SU-DHL-6 (cell line): ENCODE results near the gene GSDME.

Experiments
- H2AFZ ChIP-seq: fragments of 200-600 bp; sonication (generic); 2 replicates; pipeline ENCODE4 v1.6.1; 2014; ENCODE audit warnings: low read depth, mild to moderate bottlenecking, moderate library complexity, mixed read lengths, antibody characterized with exemption, low read length; ENCODE audit not compliant: severe bottlenecking
- H3F3A ChIP-seq: fragments of 200-600 bp; shearing (Covaris generic); 2 replicates; pipeline ENCODE4 v1.6.0; 2016; ENCODE audit warnings: antibody characterized with exemption, mild to moderate bottlenecking; ENCODE audit not compliant: insufficient read depth
- H3K27ac ChIP-seq: fragments of 200-600 bp; sonication (generic); 2 replicates; pipeline ENCODE4 v1.5.1; 2016; ENCODE audit warnings: low read depth, mild to moderate bottlenecking, low read length, moderate library complexity, mixed read lengths
- H3K27me3 ChIP-seq: fragments of 200-600 bp; sonication (generic), shearing (Covaris generic); 2 replicates; pipeline ENCODE4 v1.6.0; 2014; ENCODE audit warnings: mild to moderate bottlenecking, low read length
- H3K36me3 ChIP-seq: fragments of 200-600 bp; sonication (generic); 2 replicates; pipeline ENCODE4 v1.6.1; 2014; ENCODE audit warnings: mild to moderate bottlenecking, low read length, mixed read lengths
- H3K4me2 ChIP-seq: fragments of 300-600, 200-600 bp; shearing (Covaris generic), sonication (generic); 2 replicates; pipeline ENCODE4 v1.6.0; 2014; ENCODE audit warnings: low read length, low read depth, mild to moderate bottlenecking; ENCODE audit not compliant: poor library complexity, severe bottlenecking
- H3K4me3 ChIP-seq: fragments of 200-600 bp; sonication (generic); 2 replicates; pipeline ENCODE4 v1.5.1; 2014; ENCODE audit warnings: antibody characterized with exemption, low read length, mild to moderate bottlenecking, mixed read lengths; ENCODE audit not compliant: insufficient read depth, poor library complexity, severe bottlenecking
- H3K79me2 ChIP-seq: fragments of 200-600 bp; sonication (generic); 2 replicates; pipeline ENCODE4 v1.6.1; 2014; ENCODE audit warnings: mild to moderate bottlenecking, low read length, moderate library complexity; ENCODE audit not compliant: insufficient read depth
- H3K9ac ChIP-seq: fragments of 200-600 bp; sonication (generic); 2 replicates; pipeline ENCODE4 v1.7.0; 2014; ENCODE audit warnings: mild to moderate bottlenecking, low read length
- H3K9me2 ChIP-seq: fragments of 200-600 bp; sonication (generic); replicated peaks from 2 replicates; pipeline ENCODE4 v1.6.1; 2014; ENCODE audit warnings: low read length; ENCODE audit not compliant: insufficient read depth
- H3K9me3 ChIP-seq: fragments of 200-600 bp; sonication (generic); 2 replicates; pipeline ENCODE4 v1.6.1; 2014; ENCODE audit warnings: low read length, mixed read lengths; ENCODE audit not compliant: insufficient read depth
- H4K20me1 ChIP-seq: fragments of 200-600 bp; sonication (generic); 2 replicates; pipeline ENCODE4 v1.6.1; 2014; ENCODE audit warnings: low read depth, mild to moderate bottlenecking, antibody characterized with exemption, low read length, moderate library complexity, mixed read lengths
- EZH2phosphoT487 ChIP-seq: fragments of 200-600 bp; sonication (generic), shearing (Covaris generic); conservative IDR thresholded peaks from 2 replicates; pipeline ENCODE4 v1.6.1; 2018; ENCODE audit warnings: mild to moderate bottlenecking, antibody characterized with exemption, low read length, moderate library complexity, mixed read lengths
- TF ChIP-seq, protein P1 (sequence below): fragments of 200-600 bp; sonication (generic); IDR thresholded peaks from one replicate; pipeline ENCODE4 v1.5.1; 2017; ENCODE audit warnings: antibody characterized with exemption, mild to moderate bottlenecking, low read length, moderate library complexity; ENCODE audit not compliant: insufficient read depth, poor library complexity, severe bottlenecking

Gene GSDME

DNA sequence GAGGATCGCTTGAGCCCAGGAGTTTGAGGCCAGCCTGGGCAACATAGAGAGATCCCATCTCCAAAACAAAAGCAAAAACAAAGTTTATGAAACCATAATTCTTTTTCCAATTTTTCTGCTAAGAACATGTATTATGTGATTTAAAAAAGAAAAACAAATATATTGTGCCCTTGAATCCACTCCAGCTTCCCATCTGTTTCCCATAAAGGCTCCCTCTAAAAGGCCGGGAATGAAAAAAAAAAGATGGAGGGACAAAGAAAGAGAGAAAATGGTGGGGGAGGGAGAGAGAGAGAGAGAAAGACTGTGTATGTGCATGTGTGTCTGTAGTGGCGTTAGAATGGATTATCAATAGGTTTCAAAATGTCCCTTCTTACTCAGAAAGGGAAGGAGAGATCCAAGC is 20.5 kb upstream of the GSDME start:
- Histone ChIP-seq H3K27ac (no peak overlapping the region), H2AFZ (no peak overlapping the region), H3K4me3 (no peak overlapping the region), H4K20me1 (no peaks in the 10 kb centered on the region), H3K9me3 (no peaks in the 10 kb centered on the region), H3K36me3 (no peaks in the 10 kb centered on the region), H3F3A (no peaks in the 10 kb centered on the region), H3K4me2 (no peak overlapping the region), H3K27me3 (no peaks in the 10 kb centered on the region), H3K9ac (no peak overlapping the region), H3K9me2 (no peaks in the 10 kb centered on the region), H3K79me2 (no peaks in the 10 kb centered on the region)
- TF ChIP-seq EZH2phosphoT487: no peak
- TF ChIP-seq, protein P1, sequence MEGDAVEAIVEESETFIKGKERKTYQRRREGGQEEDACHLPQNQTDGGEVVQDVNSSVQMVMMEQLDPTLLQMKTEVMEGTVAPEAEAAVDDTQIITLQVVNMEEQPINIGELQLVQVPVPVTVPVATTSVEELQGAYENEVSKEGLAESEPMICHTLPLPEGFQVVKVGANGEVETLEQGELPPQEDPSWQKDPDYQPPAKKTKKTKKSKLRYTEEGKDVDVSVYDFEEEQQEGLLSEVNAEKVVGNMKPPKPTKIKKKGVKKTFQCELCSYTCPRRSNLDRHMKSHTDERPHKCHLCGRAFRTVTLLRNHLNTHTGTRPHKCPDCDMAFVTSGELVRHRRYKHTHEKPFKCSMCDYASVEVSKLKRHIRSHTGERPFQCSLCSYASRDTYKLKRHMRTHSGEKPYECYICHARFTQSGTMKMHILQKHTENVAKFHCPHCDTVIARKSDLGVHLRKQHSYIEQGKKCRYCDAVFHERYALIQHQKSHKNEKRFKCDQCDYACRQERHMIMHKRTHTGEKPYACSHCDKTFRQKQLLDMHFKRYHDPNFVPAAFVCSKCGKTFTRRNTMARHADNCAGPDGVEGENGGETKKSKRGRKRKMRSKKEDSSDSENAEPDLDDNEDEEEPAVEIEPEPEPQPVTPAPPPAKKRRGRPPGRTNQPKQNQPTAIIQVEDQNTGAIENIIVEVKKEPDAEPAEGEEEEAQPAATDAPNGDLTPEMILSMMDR: no peak

DNA sequence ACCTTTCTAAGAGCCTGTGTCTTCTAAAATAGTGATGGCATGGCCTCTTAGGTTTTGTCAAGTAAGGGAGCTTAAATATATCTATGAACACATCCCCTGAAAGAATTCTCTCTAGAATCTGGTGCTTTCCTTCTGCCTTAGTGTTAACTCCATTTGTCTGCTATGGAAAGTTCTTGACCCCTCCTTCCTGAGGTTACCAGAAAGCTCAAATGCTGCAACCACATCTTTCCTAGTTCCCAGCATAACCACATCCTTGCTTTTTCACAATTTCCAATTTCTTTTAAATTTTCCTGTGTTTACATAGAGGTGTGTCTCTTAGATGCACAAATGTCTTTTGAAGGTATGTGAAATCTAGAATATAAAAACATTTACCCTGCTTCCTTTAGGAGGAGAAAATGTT is 16.4 kb upstream of the GSDME start:
- H4K20me1 ChIP-seq: no peaks in the 10 kb centered on the region
- no peaks in the 10 kb centered on the region for H3K36me3 ChIP-seq
- H3K9me2 ChIP-seq: no peaks in the 10 kb centered on the region
- no peak overlapping the region for H3K9ac ChIP-seq
- H2AFZ ChIP-seq: no peak overlapping the region
- no peaks in the 10 kb centered on the region for H3K9me3 ChIP-seq
- no peak overlapping the region for H3K27ac ChIP-seq
- no peaks in the 10 kb centered on the region for H3K27me3 ChIP-seq
- H3F3A ChIP-seq: no peaks in the 10 kb centered on the region
- H3K4me2 ChIP-seq: no peak overlapping the region
- TF ChIP-seq, protein P1: no peak
- TF ChIP-seq EZH2phosphoT487: no peak
- no peak overlapping the region for H3K4me3 ChIP-seq
- H3K79me2 ChIP-seq: no peaks in the 10 kb centered on the region

DNA sequence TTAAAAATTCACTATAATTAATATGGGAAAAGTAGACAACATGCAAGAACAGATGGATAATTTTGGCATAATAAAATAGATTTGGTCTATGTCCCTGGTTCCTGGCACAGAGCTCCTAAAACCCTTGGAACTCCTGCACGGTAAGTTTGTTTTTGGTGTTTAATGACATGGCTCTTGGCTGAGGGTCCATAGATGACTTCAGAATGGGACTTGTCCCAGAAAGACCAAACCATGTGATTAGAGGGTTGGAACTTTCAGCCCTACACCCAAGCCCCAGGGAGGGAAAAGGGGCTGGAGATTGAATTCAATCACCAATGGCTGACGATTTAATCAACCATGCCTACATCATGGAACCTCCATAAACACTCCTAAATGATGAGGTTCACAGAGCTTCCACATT is 12.6 kb upstream of the GSDME start:
- no peaks in the 10 kb centered on the region for H3F3A ChIP-seq
- H3K27ac ChIP-seq: no peak overlapping the region

More for the DNA sequence above, 12.6 kb upstream of the GSDME start:
- Histone ChIP-seq H3K27me3 (no peaks in the 10 kb centered on the region), H3K79me2 (no peaks in the 10 kb centered on the region), H3K9me2 (no peaks in the 10 kb centered on the region), H3K9ac (no peak overlapping the region), H3K36me3 (no peaks in the 10 kb centered on the region), H3K4me3 (no peak overlapping the region), H3K4me2 (no peak overlapping the region), H4K20me1 (no peaks in the 10 kb centered on the region), H3K9me3 (no peaks in the 10 kb centered on the region), H2AFZ (no peak overlapping the region)
- no peak for TF ChIP-seq EZH2phosphoT487
- TF ChIP-seq, protein P1: no peak
